ACC112 (cell line): ENCODE data around the gene PITX3.
"Not testable (repeated sequence)": the region's sequence is repeated elsewhere in the genome, so short reads cannot be mapped to it uniquely, and the experiment has no call there.

ENCODE experiments used
- H2AFZ ChIP-seq: fragments of 200-600 bp; sonication (generic); one replicate; pipeline ENCODE4 v1.6.0; 2017; ENCODE audit warnings: antibody characterized with exemption, low read length; ENCODE audit not compliant: unreplicated experiment
- H3K27ac ChIP-seq: fragments of 200-600 bp; sonication (generic); 2 replicates; pipeline ENCODE4 v1.5.1; 2014; ENCODE audit warnings: low read depth, mild to moderate bottlenecking, antibody characterized with exemption, low read length, moderate library complexity
- H3K27me3 ChIP-seq: fragments of 200-600 bp; sonication (generic); 2 replicates; pipeline ENCODE4 v1.6.1; 2014; ENCODE audit warnings: mild to moderate bottlenecking, antibody characterized with exemption, low read length, moderate library complexity, mixed read lengths; ENCODE audit not compliant: insufficient read depth
- H3K36me3 ChIP-seq: fragments of 200-600 bp; sonication (generic); 2 replicates; pipeline ENCODE4 v1.6.1; 2016; ENCODE audit warnings: mild to moderate bottlenecking, antibody characterized with exemption, low read length, moderate library complexity, mixed read lengths; ENCODE audit not compliant: insufficient read depth
- H3K4me1 ChIP-seq: fragments of 200-600 bp; sonication (generic); one replicate; pipeline ENCODE4 v1.6.1; 2016; ENCODE audit warnings: low read length, mixed read lengths; ENCODE audit not compliant: insufficient read depth, unreplicated experiment, control insufficient read depth
- H3K4me3 ChIP-seq: fragments of 200-600 bp; sonication (generic); 2 replicates; pipeline ENCODE4 v1.5.1; 2014; ENCODE audit warnings: mild to moderate bottlenecking, low read depth, low read length
- H3K79me2 ChIP-seq: fragments of 200-600 bp; sonication (generic); one replicate; pipeline ENCODE4 v1.6.0; 2016; ENCODE audit warnings: low read length; ENCODE audit not compliant: control insufficient read depth, unreplicated experiment, insufficient read depth

Gene PITX3

GRCh38 chr10:102261196-102261595, 19.9 kb upstream of the PITX3 start:
- H3K79me2 ChIP-seq = peaks cover 76% of the 10 kb centered on the region

GRCh38 chr10:102255404-102255803, 14.1 kb upstream of the PITX3 start:
- no peaks in the 10 kb centered on the region for H3K27me3 ChIP-seq
- no peak overlapping the region for H3K4me3 ChIP-seq
- no peaks in the 10 kb centered on the region for H3K4me1 ChIP-seq
- H3K27ac ChIP-seq = no peak overlapping the region
- no peak overlapping the region for H2AFZ ChIP-seq
- peaks cover 82% of the 10 kb centered on the region for H3K79me2 ChIP-seq
- peaks cover 9% of the 10 kb centered on the region; the same call in 1 of the 2 replicates for H3K36me3 ChIP-seq

More at GRCh38 chr10:102261196-102261595, 19.9 kb upstream of the PITX3 start:
- no peaks in the 10 kb centered on the region for H3K27me3 ChIP-seq
- peak overlapping the region; percentile 25; the same call in 1 of the 2 replicates for H3K27ac ChIP-seq
- H2AFZ ChIP-seq = no peak overlapping the region
- H3K4me1 ChIP-seq = peaks cover 29% of the 10 kb centered on the region
- peaks cover 21% of the 10 kb centered on the region for H3K36me3 ChIP-seq
- H3K4me3 ChIP-seq = no peak overlapping the region

GRCh38 chr10:102254426-102254825, 13.1 kb upstream of the PITX3 start:
- peaks cover 85% of the 10 kb centered on the region for H3K79me2 ChIP-seq
- H2AFZ ChIP-seq = no peak overlapping the region

GRCh38 chr10:102252508-102252907, 11.2 kb upstream of the PITX3 start:
- H2AFZ ChIP-seq, H3K36me3 ChIP-seq: not testable (repeated sequence)

More at GRCh38 chr10:102254426-102254825, 13.1 kb upstream of the PITX3 start:
- peaks cover 3% of the 10 kb centered on the region; the same call in 1 of the 2 replicates for H3K36me3 ChIP-seq
- H3K27ac ChIP-seq = no peak overlapping the region
- H3K4me3 ChIP-seq = no peak overlapping the region
- H3K27me3 ChIP-seq = no peaks in the 10 kb centered on the region
- no peaks in the 10 kb centered on the region for H3K4me1 ChIP-seq

GRCh38 chr10:102247734-102248133, 6.4 kb upstream of the PITX3 start:
- H3K27me3 ChIP-seq = no peaks in the 10 kb centered on the region
- no peak overlapping the region for H3K27ac ChIP-seq
- peaks cover 39% of the 10 kb centered on the region for H3K4me1 ChIP-seq
- peak overlapping the region; percentile 85 for H3K4me3 ChIP-seq
- H3K79me2 ChIP-seq = peaks cover 64% of the 10 kb centered on the region
- no peak overlapping the region for H2AFZ ChIP-seq
- peaks cover 6% of the 10 kb centered on the region; the same call in 1 of the 2 replicates for H3K36me3 ChIP-seq

More at GRCh38 chr10:102252508-102252907, 11.2 kb upstream of the PITX3 start:
- H3K79me2 ChIP-seq = peaks cover 91% of the 10 kb centered on the region
- H3K4me1 ChIP-seq = peaks cover 12% of the 10 kb centered on the region
- H3K27ac ChIP-seq, H3K4me3 ChIP-seq, H3K27me3 ChIP-seq: not testable (repeated sequence)

GRCh38 chr10:102246261-102246660, 4.9 kb upstream of the PITX3 start:
- no peak overlapping the region for H2AFZ ChIP-seq
- no peaks in the 10 kb centered on the region for H3K27me3 ChIP-seq
- peaks cover 46% of the 10 kb centered on the region for H3K4me1 ChIP-seq
- H3K36me3 ChIP-seq = peaks cover 6% of the 10 kb centered on the region; the same call in 1 of the 2 replicates
- peak overlapping the region; percentile 85 for H3K4me3 ChIP-seq
- H3K27ac ChIP-seq = peak overlapping the region; percentile 73; the same call in 1 of the 2 replicates
- H3K79me2 ChIP-seq = peaks cover 55% of the 10 kb centered on the region

GRCh38 chr10:102245932-102246251, 4.6 kb upstream of the PITX3 start:
- H3K79me2 ChIP-seq = peaks cover 51% of the 10 kb centered on the region
- H3K27me3 ChIP-seq = no peaks in the 10 kb centered on the region
- H3K36me3 ChIP-seq = peaks cover 6% of the 10 kb centered on the region; the same call in 1 of the 2 replicates
- H2AFZ ChIP-seq = peak overlapping the region; percentile 23
- H3K4me1 ChIP-seq = peaks cover 46% of the 10 kb centered on the region
- peak overlapping the region; percentile 85 for H3K4me3 ChIP-seq
- H3K27ac ChIP-seq = peak overlapping the region; percentile 73

GRCh38 chr10:102245082-102245931, 4.0 kb upstream of the PITX3 start, which contains the start of gene GBF1:
Gene GBF1 (plus strand): TSS chr10:102245532. CDS start chr10:102258939, 13,407 bp downstream.
- Histone ChIP-seq H2AFZ (peak within 1 kb of the TSS; percentile 77), H3K27me3 (peaks cover 5% of the 10 kb centered on the region; the same call in 1 of the 2 replicates), H3K4me1 (peaks cover 46% of the 10 kb centered on the region), H3K4me3 (peak within 1 kb of the TSS; percentile 85), H3K27ac (peak within 1 kb of the TSS; percentile 73), H3K36me3 (peaks cover 6% of the 10 kb centered on the region; the same call in 1 of the 2 replicates), H3K79me2 (peaks cover 47% of the 10 kb centered on the region)

- Histone ChIP-seq H3K4me3 (no peak overlapping the region), H2AFZ (no peak overlapping the region), H3K4me1 (peaks cover 40% of the 10 kb centered on the region), H3K27ac (peak overlapping the region; percentile 24; the same call in 1 of the 2 replicates), H3K79me2 (peaks cover 27% of the 10 kb centered on the region), H3K36me3 (no peaks in the 10 kb centered on the region), H3K27me3 (peaks cover 7% of the 10 kb centered on the region; the same call in 1 of the 2 replicates)
Observed at GRCh38 chr10:102243309-102243708, 2.0 kb upstream of the PITX3 start.

- Histone ChIP-seq H3K79me2 (peaks cover 15% of the 10 kb centered on the region), H3K27ac (no peak overlapping the region), H3K27me3 (peaks cover 7% of the 10 kb centered on the region; the same call in 1 of the 2 replicates), H3K4me3 (peak overlapping the region; percentile 77), H2AFZ (peak overlapping the region; percentile 79), H3K4me1 (peaks cover 30% of the 10 kb centered on the region), H3K36me3 (no peaks in the 10 kb centered on the region)
Observed at GRCh38 chr10:102242118-102242485, 790 bp upstream of the PITX3 start.
